Left ventricle myocardium inferior (tissue), 1 donor: ENCODE data around the gene PPM1H. TPM values are rescaled to one million over a fixed set of nuclear protein-coding genes. Genes with fewer than 3 reads are reported as not detected.

Experiments used
- DNase-seq: peaks from one replicate; pipeline ENCODE4 v3.0.0-alpha.2; 2020
- H3K27ac ChIP-seq: fragments of 200-600 bp; replicated peaks from 2 replicates; pipeline ENCODE4 v1.8.0; 2021
- H3K27me3 ChIP-seq: fragments of 200-600 bp; 2 replicates; pipeline ENCODE4 v1.8.0; 2021; ENCODE audit warnings: low read depth
- H3K36me3 ChIP-seq: fragments of 200-600 bp; 2 replicates; pipeline ENCODE4 v1.8.0; 2021
- H3K4me1 ChIP-seq: fragments of 200-600 bp; 2 replicates; pipeline ENCODE4 v1.8.0; 2021
- H3K4me3 ChIP-seq: fragments of 200-600 bp; 2 replicates; pipeline ENCODE4 v1.8.0; 2021; ENCODE audit warnings: mild to moderate bottlenecking, moderate library complexity
- H3K9me3 ChIP-seq: fragments of 200-600 bp; replicated peaks from 2 replicates; pipeline ENCODE4 v1.8.0; 2021
- CTCF ChIP-seq: fragments of 200-600 bp; IDR thresholded peaks from 2 replicates; pipeline ENCODE4 v1.8.0; 2021; ENCODE audit warnings: antibody characterized with exemption, mild to moderate bottlenecking, borderline replicate concordance
- intact Hi-C: fragments of 100-400 bp; cut with micrococcal nuclease; formaldehyde crosslinking; loops from one replicate; pipeline ENCODE4 v1.11.0; 2022
- total RNA-seq: library from RNA; stranded (reverse); fragmentation: NEBNext Ultra II Directional; extraction: Animal tissue kit (Norgen Biotek cat#: 25700); gene quantifications from one replicate; pipeline ENCODE4 v1.2.1, GENCODE V29; 2021
- donor health status: DM: no; HTN: yes; CAD: no; lungs with severe emphysema.

PPM1H gene
- total RNA-seq, 1 donor from 2014 or later, result 6.0 TPM

- no peak overlapping the region for H3K4me3 ChIP-seq
- no peak for DNase-seq
- TF ChIP-seq CTCF, result no peak
- intact Hi-C loops, result no loop called here
- H3K9me3 ChIP-seq, result no peaks in the 10 kb centered on the region
- peaks cover 12% of the 10 kb centered on the region for H3K4me1 ChIP-seq
- no peaks in the 10 kb centered on the region for H3K27me3 ChIP-seq
- H3K36me3 ChIP-seq, result no peaks in the 10 kb centered on the region
- no peak overlapping the region for H3K27ac ChIP-seq
Observed at GRCh38 chr12:62778187-62778586, 156.8 kb downstream of the PPM1H start.

- TF ChIP-seq CTCF, result no peak
- no peaks in the 10 kb centered on the region for H3K9me3 ChIP-seq
- H3K27ac ChIP-seq, result no peak overlapping the region
- intact Hi-C loops, result no loop called here
- H3K4me1 ChIP-seq, result peaks cover 12% of the 10 kb centered on the region
- H3K4me3 ChIP-seq, result no peak overlapping the region
- no peaks in the 10 kb centered on the region for H3K27me3 ChIP-seq
- H3K36me3 ChIP-seq, result no peaks in the 10 kb centered on the region
- no peak for DNase-seq
Observed at GRCh38 chr12:62776997-62777396, 158.0 kb downstream of the PPM1H start.

- Histone ChIP-seq H3K9me3 (no peaks in the 10 kb centered on the region), H3K4me1 (peaks cover 12% of the 10 kb centered on the region), H3K36me3 (no peaks in the 10 kb centered on the region), H3K4me3 (no peak overlapping the region), H3K27ac (no peak overlapping the region), H3K27me3 (no peaks in the 10 kb centered on the region)
- TF ChIP-seq CTCF, result no peak
- no peak for DNase-seq
- intact Hi-C loops, result no loop called here
Observed at GRCh38 chr12:62776575-62776974, 158.4 kb downstream of the PPM1H start.

GRCh38 chr12:62774794-62775193 is 160.2 kb downstream of the PPM1H start:
- no peaks in the 10 kb centered on the region for H3K9me3 ChIP-seq
- TF ChIP-seq CTCF, result no peak
- H3K4me3 ChIP-seq, result no peak overlapping the region
- intact Hi-C loops, result no loop called here
- no peak overlapping the region for H3K27ac ChIP-seq
- H3K4me1 ChIP-seq, result peaks cover 12% of the 10 kb centered on the region
- DNase-seq, result no peak
- no peaks in the 10 kb centered on the region for H3K36me3 ChIP-seq
- no peaks in the 10 kb centered on the region for H3K27me3 ChIP-seq

- intact Hi-C loops, result no loop called here
- no peak overlapping the region for H3K27ac ChIP-seq
- no peaks in the 10 kb centered on the region for H3K9me3 ChIP-seq
- TF ChIP-seq CTCF, result no peak
- DNase-seq, result no peak
- H3K27me3 ChIP-seq, result no peaks in the 10 kb centered on the region
- H3K4me3 ChIP-seq, result no peak overlapping the region
- H3K36me3 ChIP-seq, result no peaks in the 10 kb centered on the region
- peaks cover 12% of the 10 kb centered on the region for H3K4me1 ChIP-seq
Observed at GRCh38 chr12:62772416-62772955, 162.5 kb downstream of the PPM1H start.
